NT2/D1 (cell line): Measurements from ENCODE around the gene CCDC107.

Source experiments
- DNase-seq: peaks from one replicate; pipeline ENCODE4 v3.0.0-alpha.2; 2011; ENCODE audit warnings: low read depth, low spot score
- H3K27me3 ChIP-seq: 2 replicates; pipeline ENCODE4 v1.6.0; 2011; ENCODE audit warnings: mild to moderate bottlenecking; ENCODE audit not compliant: insufficient read length, insufficient read depth
- H3K36me3 ChIP-seq: 2 replicates; pipeline ENCODE4 v1.6.1; 2011; ENCODE audit warnings: mild to moderate bottlenecking, low read length, mixed read lengths; ENCODE audit not compliant: insufficient read depth, insufficient read length
- H3K4me1 ChIP-seq: 2 replicates; pipeline ENCODE4 v1.5.1; 2011; ENCODE audit not compliant: insufficient read depth, insufficient read length
- H3K4me3 ChIP-seq: 2 replicates; pipeline ENCODE4 v1.5.1; 2011; ENCODE audit warnings: low read depth; ENCODE audit not compliant: insufficient read length
- H3K9ac ChIP-seq: 2 replicates; pipeline ENCODE4 v1.6.0; 2011; ENCODE audit warnings: low read depth; ENCODE audit not compliant: insufficient read length
- H3K9me3 ChIP-seq: 2 replicates; pipeline ENCODE4 v1.5.1; 2011; ENCODE audit warnings: mild to moderate bottlenecking, low read length; ENCODE audit not compliant: insufficient read depth
- SUZ12 ChIP-seq: IDR thresholded peaks from 2 replicates; pipeline ENCODE4 v1.6.1; 2011; ENCODE audit not compliant: insufficient read length, insufficient read depth; ENCODE audit errors: extremely low read depth
- YY1 ChIP-seq: IDR thresholded peaks from 2 replicates; pipeline ENCODE4 v1.6.1; 2011; ENCODE audit not compliant: insufficient read length, insufficient read depth
- ZNF274 ChIP-seq: IDR thresholded peaks from 2 replicates; pipeline ENCODE4 v1.6.1; 2011; ENCODE audit warnings: mild to moderate bottlenecking, low read depth, low read length

The CCDC107 gene

GRCh38 chr9:35615981-35616680 lies 42.0 kb upstream of the CCDC107 start:
- Histone ChIP-seq H3K9ac (no peak overlapping the region), H3K27me3 (peaks cover 52% of the 10 kb centered on the region), H3K36me3 (no peaks in the 10 kb centered on the region), H3K4me1 (peaks cover 5% of the 10 kb centered on the region), H3K4me3 (no peak overlapping the region), H3K9me3 (no peaks in the 10 kb centered on the region)
- no peak for DNase-seq
- TF ChIP-seq SUZ12: no peak
- TF ChIP-seq ZNF274: no peak
- no peak for TF ChIP-seq YY1

GRCh38 chr9:35616681-35617459 lies 41.2 kb upstream of the CCDC107 start:
- no peak for TF ChIP-seq SUZ12
- TF ChIP-seq ZNF274: no peak
- no peak for TF ChIP-seq YY1
- H3K27me3 ChIP-seq: peaks cover 52% of the 10 kb centered on the region
- peaks cover 5% of the 10 kb centered on the region for H3K4me1 ChIP-seq
- no peaks in the 10 kb centered on the region for H3K36me3 ChIP-seq
- DNase-seq: no peak
- peak overlapping the region; percentile 46 for H3K4me3 ChIP-seq
- no peaks in the 10 kb centered on the region for H3K9me3 ChIP-seq
- H3K9ac ChIP-seq: peak overlapping the region; percentile 64

DNA sequence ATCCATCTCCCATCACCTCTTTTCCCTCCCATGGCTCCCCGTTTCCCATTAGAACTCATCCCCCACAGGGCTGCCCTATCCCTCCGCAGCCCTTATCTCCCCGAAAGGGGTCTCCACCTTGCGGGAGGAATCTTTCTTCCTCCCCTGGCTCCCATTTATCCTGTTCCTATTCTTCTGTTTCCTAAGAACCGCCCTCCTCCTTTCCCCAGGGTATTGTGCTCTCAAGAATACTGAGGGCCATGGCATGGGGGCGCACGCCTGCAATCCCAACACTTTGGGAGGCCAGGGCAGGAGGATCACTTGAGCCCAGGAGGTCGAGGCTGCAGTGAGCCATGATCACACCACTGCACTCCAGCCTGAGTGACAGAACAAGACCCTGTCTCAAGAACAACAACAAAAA lies 40.5 kb upstream of the CCDC107 start:
- Histone ChIP-seq H3K4me3 (no peak overlapping the region), H3K4me1 (peaks cover 5% of the 10 kb centered on the region), H3K27me3 (peaks cover 52% of the 10 kb centered on the region), H3K9me3 (no peaks in the 10 kb centered on the region), H3K9ac (no peak overlapping the region), H3K36me3 (no peaks in the 10 kb centered on the region)
- no peak for DNase-seq
- TF ChIP-seq ZNF274 (no peak), SUZ12 (no peak), YY1 (no peak)

- Histone ChIP-seq H3K4me1 (peaks cover 5% of the 10 kb centered on the region), H3K36me3 (no peaks in the 10 kb centered on the region), H3K4me3 (peak within 1 kb of the TSS; percentile 46), H3K9ac (peak within 1 kb of the TSS; percentile 64), H3K9me3 (no peaks in the 10 kb centered on the region), H3K27me3 (peaks cover 52% of the 10 kb centered on the region)
- no peak for DNase-seq
- no peak for TF ChIP-seq SUZ12
- TF ChIP-seq YY1: no peak
- no peak for TF ChIP-seq ZNF274
Observed at GRCh38 chr9:35618325-35618727, 39.8 kb upstream of the CCDC107 start, which contains the start of gene CD72. Gene CD72 (minus strand): TSS chr9:35618413. CDS start chr9:35618303, 110 bp downstream.

GRCh38 chr9:35618854-35619799 lies 39.0 kb upstream of the CCDC107 start:
- Histone ChIP-seq H3K4me1 (peaks cover 5% of the 10 kb centered on the region), H3K4me3 (no peak overlapping the region), H3K9ac (no peak overlapping the region), H3K36me3 (no peaks in the 10 kb centered on the region), H3K9me3 (no peaks in the 10 kb centered on the region), H3K27me3 (peaks cover 52% of the 10 kb centered on the region)
- TF ChIP-seq SUZ12: no peak
- no peak for TF ChIP-seq YY1
- TF ChIP-seq ZNF274: no peak
- DNase-seq: no peak

GRCh38 chr9:35619800-35620158 lies 38.3 kb upstream of the CCDC107 start:
- DNase-seq: no peak
- no peaks in the 10 kb centered on the region for H3K9me3 ChIP-seq
- H3K27me3 ChIP-seq: peaks cover 49% of the 10 kb centered on the region
- no peaks in the 10 kb centered on the region for H3K36me3 ChIP-seq
- no peak overlapping the region for H3K4me3 ChIP-seq
- TF ChIP-seq ZNF274 (no peak), SUZ12 (no peak), YY1 (no peak)
- H3K4me1 ChIP-seq: peaks cover 5% of the 10 kb centered on the region
- H3K9ac ChIP-seq: no peak overlapping the region

DNA sequence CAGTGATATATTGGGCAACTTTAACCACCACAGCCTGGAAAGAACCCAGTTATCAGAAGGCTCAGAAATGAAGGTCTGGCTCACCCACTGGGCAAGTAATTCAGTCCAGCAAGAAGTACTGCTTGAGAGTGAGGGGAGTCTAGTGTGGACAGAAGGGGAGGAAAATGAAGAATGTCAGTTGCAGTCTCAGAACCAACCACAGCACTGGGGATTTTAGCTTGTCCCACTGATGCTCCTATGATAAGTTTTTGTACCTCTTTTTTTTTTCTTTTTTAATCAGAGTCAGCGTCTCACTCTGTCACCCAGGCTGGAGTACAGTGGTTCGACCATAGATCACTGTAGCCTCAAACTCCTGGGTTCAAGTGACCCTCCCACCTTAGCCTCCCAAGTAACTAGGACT lies 30.5 kb upstream of the CCDC107 start:
- TF ChIP-seq SUZ12: no peak
- no peak for TF ChIP-seq YY1
- no peak for TF ChIP-seq ZNF274
- H3K9ac ChIP-seq: no peak overlapping the region

More for the DNA sequence above, 30.5 kb upstream of the CCDC107 start:
- no peaks in the 10 kb centered on the region for H3K4me1 ChIP-seq
- H3K9me3 ChIP-seq: no peaks in the 10 kb centered on the region
- H3K36me3 ChIP-seq: no peaks in the 10 kb centered on the region
- no peak overlapping the region for H3K4me3 ChIP-seq
- no peak for DNase-seq
- no peaks in the 10 kb centered on the region for H3K27me3 ChIP-seq
